ENCODE results near the gene COL6A1. TPM values are rescaled to one million over a fixed set of nuclear protein-coding genes. Genes with fewer than 3 reads are reported as not detected.

Gene COL6A1
- polyA plus RNA-seq, 3 donors = 208 to 322 (median 308) TPM

- DNase-seq (ENCODE audit: extremely low read depth in 1 of 11, low read depth in 9 of 11, low spot score in 4 of 11) = no peak
Measured at GRCh38 chr21:45988366-45989347, 7.1 kb downstream of the COL6A1 start.

DNA sequence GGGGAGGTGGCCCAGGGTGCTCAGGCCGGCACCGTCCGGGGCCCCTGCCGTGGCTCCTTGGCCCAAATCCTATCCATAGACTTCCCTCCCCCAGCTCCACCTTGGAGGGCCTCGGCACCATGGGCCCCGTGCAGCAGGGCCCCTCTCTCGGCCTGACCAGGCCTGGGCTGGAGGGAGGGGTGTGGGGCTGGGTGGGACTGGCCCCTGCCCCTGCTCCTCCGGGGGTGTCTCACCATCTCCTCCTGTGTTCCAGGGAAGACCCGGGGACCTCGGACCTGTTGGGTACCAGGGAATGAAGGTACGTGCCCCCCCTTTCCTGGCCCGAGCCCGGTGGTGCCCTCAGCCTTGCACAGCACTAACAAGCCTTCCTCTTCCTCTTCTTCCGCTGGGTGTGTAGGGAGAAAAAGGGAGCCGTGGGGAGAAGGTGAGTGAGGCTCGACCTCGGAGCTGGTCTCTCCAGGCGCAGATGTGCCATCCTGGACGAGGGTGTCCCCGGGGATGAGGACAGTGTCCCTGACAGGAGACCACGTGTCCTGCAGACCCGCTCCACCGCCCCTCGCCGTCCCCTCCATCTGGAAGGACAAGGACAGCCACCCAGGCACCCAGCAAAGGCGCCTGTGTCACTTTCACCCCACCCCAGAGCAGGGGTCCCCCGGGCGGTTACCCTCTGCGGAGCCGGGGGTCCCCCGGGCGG is 7.9 kb downstream of the COL6A1 start:
- no peak for DNase-seq (ENCODE audit: extremely low read depth in 1 of 11, low read depth in 9 of 11, low spot score in 4 of 11)

- DNase-seq (ENCODE audit: extremely low read depth in 1 of 11, low read depth in 9 of 11, low spot score in 4 of 11) = no peak
Measured at GRCh38 chr21:45990049-45990711, 8.6 kb downstream of the COL6A1 start.

DNA sequence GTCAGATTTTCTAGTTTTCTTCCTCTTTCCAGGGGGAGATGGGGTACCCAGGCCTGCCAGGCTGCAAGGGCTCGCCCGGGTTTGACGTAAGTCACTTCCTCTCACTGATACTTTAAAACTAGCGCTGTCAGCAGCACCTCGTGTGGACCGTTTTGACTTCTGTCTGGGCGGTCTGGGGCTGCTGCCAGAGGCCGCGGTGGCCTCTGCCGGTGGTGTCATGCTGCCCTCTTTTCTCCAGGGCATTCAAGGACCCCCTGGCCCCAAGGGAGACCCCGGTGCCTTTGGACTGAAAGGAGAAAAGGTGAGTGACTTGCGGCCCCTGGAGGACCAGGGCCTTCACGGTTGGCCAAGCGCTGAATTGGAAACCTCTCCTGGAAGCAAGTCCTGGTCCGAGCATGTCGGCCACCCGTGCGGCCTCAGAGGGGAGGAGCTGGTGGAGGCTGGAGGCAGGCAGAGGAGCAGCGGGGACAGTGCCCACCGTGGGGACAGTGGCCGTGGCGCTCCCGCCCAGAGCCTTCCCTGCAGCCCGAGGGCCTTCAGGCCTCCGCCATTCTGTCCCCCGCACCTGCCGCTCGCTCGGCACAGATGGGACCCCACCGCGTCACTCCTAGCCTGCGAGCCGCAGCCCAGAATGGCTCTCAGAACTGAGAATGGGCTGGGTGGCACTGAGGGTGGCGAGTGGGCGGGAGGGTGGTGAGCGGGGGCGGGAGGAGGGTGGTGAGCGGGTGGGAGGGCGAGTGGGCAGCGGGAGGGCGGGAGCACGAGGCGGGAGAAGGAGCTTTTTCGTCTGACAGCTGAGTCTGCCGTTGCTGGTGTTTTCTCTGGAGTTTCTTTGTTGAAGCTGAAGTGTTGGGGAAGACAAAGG is 9.4 kb downstream of the COL6A1 start:
- DNase-seq (ENCODE audit: extremely low read depth in 1 of 11, low read depth in 9 of 11, low spot score in 4 of 11) = no peak

- no peak for DNase-seq (ENCODE audit: extremely low read depth in 1 of 11, low read depth in 9 of 11, low spot score in 4 of 11)
Measured at GRCh38 chr21:45991606-45992300, 10.2 kb downstream of the COL6A1 start.

DNA sequence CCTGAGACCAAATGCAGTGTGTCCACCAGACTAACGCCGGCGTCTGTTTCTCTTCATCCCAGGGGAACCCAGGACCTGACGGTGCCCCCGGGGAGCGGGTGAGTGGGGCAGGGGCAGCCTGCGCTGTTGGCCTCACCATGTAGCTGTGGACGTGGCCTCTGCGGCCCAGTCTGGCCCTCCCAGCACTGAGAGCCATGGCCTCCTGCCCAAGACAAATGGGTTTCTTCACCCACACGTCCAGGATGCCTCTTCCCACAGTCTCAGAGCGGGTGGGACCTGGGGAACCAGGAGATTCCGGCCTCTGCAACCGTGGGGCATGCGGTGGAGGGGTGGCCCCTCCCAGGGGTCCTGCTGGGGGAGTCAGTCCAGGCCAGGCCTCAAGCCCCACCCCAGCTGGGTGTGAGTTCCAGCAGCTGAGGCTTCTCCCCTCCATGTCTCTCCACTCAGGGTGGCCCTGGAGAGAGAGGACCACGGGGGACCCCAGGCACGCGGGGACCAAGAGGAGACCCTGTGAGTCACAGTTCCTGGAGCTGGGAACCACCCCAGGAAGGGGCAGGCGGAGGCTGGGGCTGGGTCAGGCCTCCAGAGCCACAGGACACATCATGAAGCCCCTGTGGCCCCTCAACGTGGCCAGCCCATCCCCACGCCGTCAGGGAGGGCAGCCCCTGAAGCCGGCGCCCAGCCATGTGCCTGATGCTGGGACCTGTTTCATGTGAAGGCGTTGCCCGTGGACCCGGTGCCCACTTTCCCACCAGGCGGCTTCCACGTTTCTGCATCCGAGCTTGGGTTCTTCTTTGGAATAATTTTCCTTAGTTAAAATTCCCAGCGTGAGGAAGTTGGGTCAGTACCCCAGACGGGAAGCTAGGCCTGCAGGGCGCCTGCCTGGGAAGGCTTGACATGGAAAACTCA is 11.0 kb downstream of the COL6A1 start:
- no peak for DNase-seq (ENCODE audit: extremely low read depth in 1 of 11, low read depth in 9 of 11, low spot score in 4 of 11)

- no peak for DNase-seq (ENCODE audit: extremely low read depth in 1 of 11, low read depth in 9 of 11, low spot score in 4 of 11)
Measured at GRCh38 chr21:45993210-45994085, 11.9 kb downstream of the COL6A1 start.

GRCh38 chr21:45994086-45994661 is 12.6 kb downstream of the COL6A1 start:
- DNase-seq (ENCODE audit: extremely low read depth in 1 of 11, low read depth in 9 of 11, low spot score in 4 of 11) = no peak

GRCh38 chr21:45994759-45995685 is 13.5 kb downstream of the COL6A1 start:
- DNase-seq (ENCODE audit: extremely low read depth in 1 of 11, low read depth in 9 of 11, low spot score in 4 of 11) = no peak

GRCh38 chr21:45995686-45996179 is 14.2 kb downstream of the COL6A1 start:
- DNase-seq (ENCODE audit: extremely low read depth in 1 of 11, low read depth in 9 of 11, low spot score in 4 of 11) = no peak

DNA sequence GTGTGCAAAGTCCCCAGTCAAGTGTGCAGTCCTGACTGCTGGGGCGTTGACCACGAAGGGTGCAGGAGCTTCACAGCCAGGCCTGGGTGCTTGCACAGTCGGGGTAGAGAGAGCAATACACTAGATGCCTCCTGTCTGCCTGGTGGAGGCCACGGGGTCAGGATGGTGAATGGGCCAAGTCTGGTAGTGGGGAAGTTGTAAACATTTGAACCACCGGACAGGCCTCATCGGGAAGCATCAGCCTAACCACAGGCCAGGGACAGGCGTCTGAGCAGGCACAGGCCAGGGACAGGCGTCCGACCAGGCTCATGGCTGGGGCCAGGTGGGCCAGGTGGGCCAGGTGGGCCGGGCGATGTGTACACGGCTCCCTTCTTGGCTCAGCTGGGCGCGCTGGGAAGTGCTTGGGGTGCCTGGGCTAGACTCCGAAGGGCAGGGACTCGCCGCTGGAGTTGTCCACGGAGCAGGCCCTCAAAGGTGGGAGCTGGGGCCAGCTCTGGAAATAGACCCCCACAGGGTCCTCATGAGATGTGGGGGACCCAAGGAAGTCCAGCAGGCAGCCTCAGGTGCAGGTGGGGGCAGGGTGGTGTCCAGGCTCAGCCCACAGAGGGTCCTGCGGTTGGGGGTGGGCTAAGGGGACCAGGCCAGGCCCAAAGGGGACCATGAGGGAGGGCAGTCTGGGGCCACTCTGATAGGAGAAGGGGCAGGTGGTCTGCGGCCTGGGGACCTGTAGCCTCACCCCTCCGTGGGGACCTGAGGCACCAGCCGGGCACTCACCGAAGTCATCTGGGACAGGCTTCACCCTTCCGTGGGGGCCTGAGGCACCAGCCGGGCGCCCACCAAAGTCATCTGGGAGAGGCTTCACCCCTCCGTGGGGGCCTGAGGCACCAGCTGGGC is 15.0 kb downstream of the COL6A1 start:
- DNase-seq (ENCODE audit: extremely low read depth in 1 of 11, low read depth in 9 of 11, low spot score in 4 of 11) = no peak

GRCh38 chr21:45997205-45997494 is 15.6 kb downstream of the COL6A1 start:
- DNase-seq (ENCODE audit: extremely low read depth in 1 of 11, low read depth in 9 of 11, low spot score in 4 of 11) = no peak

DNA sequence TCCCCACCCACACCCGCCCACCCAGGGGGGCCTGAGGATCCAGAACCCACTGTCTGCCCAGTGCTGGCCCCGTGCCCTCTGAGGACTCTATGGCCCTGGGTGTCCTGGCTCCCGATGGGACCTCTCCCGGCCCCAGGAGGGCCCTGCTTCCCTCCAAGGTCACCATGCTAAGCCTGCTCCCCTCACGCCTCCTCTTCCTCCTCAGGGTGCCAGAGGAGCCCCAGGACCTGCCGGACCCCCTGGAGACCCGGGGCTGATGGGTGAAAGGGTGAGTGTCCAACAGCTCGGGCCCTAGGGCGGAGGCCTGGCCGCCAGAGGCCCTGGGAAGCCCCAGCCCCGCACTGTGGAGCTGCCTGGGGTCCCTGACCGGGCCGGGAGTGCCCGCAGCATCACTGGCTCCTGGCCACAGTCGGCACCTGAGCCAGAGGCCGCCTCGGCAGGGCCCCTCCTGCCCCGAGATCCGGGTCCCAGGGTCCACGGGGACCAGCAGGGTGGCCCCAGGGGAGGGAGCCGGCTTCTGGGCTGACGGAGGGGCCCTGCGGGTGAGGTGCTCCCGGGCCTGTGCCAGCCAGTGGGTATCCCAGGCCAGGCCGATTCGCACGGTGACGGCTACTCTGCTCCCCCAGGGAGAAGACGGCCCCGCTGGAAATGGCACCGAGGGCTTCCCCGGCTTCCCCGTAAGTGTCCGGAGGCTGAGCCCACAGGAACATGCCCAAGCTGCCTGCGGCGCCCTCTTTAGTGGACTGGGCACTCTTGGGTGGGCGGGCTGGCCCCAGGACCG is 16.1 kb downstream of the COL6A1 start:
- no peak for DNase-seq (ENCODE audit: extremely low read depth in 1 of 11, low read depth in 9 of 11, low spot score in 4 of 11)
